Stomach (tissue), 9 donors: Measurements from ENCODE around the gene DNAJC3. TPM values are rescaled to one million over a fixed set of nuclear protein-coding genes. Genes with fewer than 3 reads are reported as not detected.

ENCODE experiments used
- DNase-seq, 2 donors: peaks; one replicate each; pipeline versions ENCODE4 v3.0.0 to v3.0.0-alpha.2; 2013 to 2019
- H3K27ac ChIP-seq, 5 donors: fragments of 200-600 bp in 4 of 5; sonication (generic) in 4 of 5; one replicate each; pipeline ENCODE4 v1.5.1; 2013 to 2019; ENCODE audit warnings: mild to moderate bottlenecking in 1 of 5, moderate library complexity in 1 of 5
- H3K27me3 ChIP-seq, 3 donors: fragments of 200-600 bp; sonication (generic); one replicate each; pipeline ENCODE4 v1.5.1; 2017 to 2019; ENCODE audit warnings: mixed run types in 1 of 3
- H3K36me3 ChIP-seq, 4 donors: fragments of 200-600 bp; sonication (generic); 1 replicate in 3 of 4; 2 replicates in 1 of 4; pipeline ENCODE4 v1.5.1; 2016 to 2019
- H3K4me1 ChIP-seq, 4 donors: fragments of 200-600 bp; sonication (generic); one replicate each; pipeline ENCODE4 v1.5.1; 2016 to 2019
- H3K4me3 ChIP-seq, 4 donors: fragments of 200-600 bp; sonication (generic) in 3 of 4; one replicate each; pipeline ENCODE4 v1.5.1; 2016 to 2019; ENCODE audit warnings: mild to moderate bottlenecking in 1 of 4
- H3K9me3 ChIP-seq, 4 donors: fragments of 200-600 bp; sonication (generic); one replicate each; pipeline ENCODE4 v1.5.1; 2016 to 2019
- EP300 ChIP-seq: sonication (generic); formaldehyde crosslinking; IDR thresholded peaks from one replicate; pipeline ENCODE4 v1.6.1; 2017; ENCODE audit warnings: antibody characterized with exemption
- POLR2A ChIP-seq, 4 donors: fragments of 450-650 bp; IDR thresholded peaks; one replicate each; pipeline ENCODE4 v1.6.1; 2016; ENCODE audit warnings: antibody characterized with exemption in 4 of 4, control low read depth in 2 of 4, mild to moderate bottlenecking in 1 of 4, moderate library complexity in 1 of 4
- POLR2AphosphoS5 ChIP-seq, 3 donors: sonication (generic); formaldehyde crosslinking; IDR thresholded peaks; one replicate each; pipeline ENCODE4 v1.6.1; 2016; ENCODE audit warnings: antibody characterized with exemption in 3 of 3
- WGBS, 5 donors: extraction: QIAGEN DNeasy Blood & Tissue Kit in 3 of 5; methylation state at CpG; one replicate each; pipeline versions ENCODE4 v1.1.5 to v1.1.7; 2013 to 2018; 5-methylcytosine and 5-hydroxymethylcytosine counted together
- intact Hi-C: fragments of 100-400 bp; cut with DNase I; formaldehyde crosslinking; loops from one replicate; pipeline ENCODE4 v1.15.1; 2023; ENCODE audit warnings: low total_unique reads
- polyA plus RNA-seq, 3 donors: library from polyadenylated mRNA; stranded (reverse); fragments of 200-250 nt; gene quantifications; one replicate each; pipeline ENCODE4 v1.2.3, GENCODE V29; 2013
- total RNA-seq, 5 donors: library from RNA; depleted of rRNA; stranded (reverse); fragments of >200 nt; gene quantifications; one replicate each; pipeline versions ENCODE4 v1.1.0 to v1.2.3, GENCODE V29; 2014 to 2016
- TF ChIP-seq, protein P1 (sequence below), 7 experiments: fragments of 450-650 bp in 4 of 7; fragments of 200-600 bp in 3 of 7; sonication (generic) in 3 of 7; IDR thresholded peaks; one replicate each; pipeline ENCODE4 v1.5.1; 2016 to 2019; ENCODE audit warnings: antibody characterized with exemption in 7 of 7, control low read depth in 2 of 7, mild to moderate bottlenecking in 1 of 7
- donor health status: healthy with polysubstance abuse.
- donor health status: Bipolar disorder and iron deficiency.
- donor health status: healthy.

Gene DNAJC3
- total and polyA plus RNA-seq, 8 donors, result 6.3 to 102 (median 11.9) TPM

DNA sequence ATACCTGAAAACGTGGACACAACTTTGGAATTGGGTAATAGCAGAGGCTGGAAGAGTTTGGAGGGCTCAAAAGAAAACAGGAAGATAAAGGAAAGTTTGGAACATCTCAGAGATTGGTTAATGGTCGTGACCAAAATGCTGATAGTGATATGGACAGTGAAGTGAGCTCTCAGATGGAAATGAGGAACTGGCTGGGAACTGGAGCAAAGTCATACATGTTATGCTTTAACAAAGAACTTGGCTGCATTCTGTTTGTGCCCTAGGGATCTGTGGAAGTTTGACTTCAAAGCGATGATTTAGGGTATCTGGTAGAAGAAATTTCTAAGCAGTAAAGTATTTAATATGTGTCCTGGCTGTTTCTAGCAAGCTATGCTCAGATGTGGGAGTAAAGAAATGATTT lies 136.2 kb downstream of the DNAJC3 start:
- WGBS, 5 donors, result 88 to 94% (median 91%) methylated on average over 3 of the region's 3 CpGs
- Histone ChIP-seq H3K9me3 (peaks cover 0 to 28% (median 21%) of the 10 kb centered on the region in 4 donors), H3K27ac (no peak overlapping the region), H3K27me3 (no peaks in the 10 kb centered on the region), H3K36me3 (peaks cover 0 to 53% (median 30%) of the 10 kb centered on the region in 4 donors), H3K4me3 (no peak overlapping the region), H3K4me1 (no peaks in the 10 kb centered on the region)
- intact Hi-C loops, result no loop called here
- no peak for DNase-seq
- TF ChIP-seq POLR2A (IDR thresholded peaks at IDR 0.05) (no peak), POLR2AphosphoS5 (IDR thresholded peaks at IDR 0.05) (no peak), EP300 (no peak)
- TF ChIP-seq, protein P1, sequence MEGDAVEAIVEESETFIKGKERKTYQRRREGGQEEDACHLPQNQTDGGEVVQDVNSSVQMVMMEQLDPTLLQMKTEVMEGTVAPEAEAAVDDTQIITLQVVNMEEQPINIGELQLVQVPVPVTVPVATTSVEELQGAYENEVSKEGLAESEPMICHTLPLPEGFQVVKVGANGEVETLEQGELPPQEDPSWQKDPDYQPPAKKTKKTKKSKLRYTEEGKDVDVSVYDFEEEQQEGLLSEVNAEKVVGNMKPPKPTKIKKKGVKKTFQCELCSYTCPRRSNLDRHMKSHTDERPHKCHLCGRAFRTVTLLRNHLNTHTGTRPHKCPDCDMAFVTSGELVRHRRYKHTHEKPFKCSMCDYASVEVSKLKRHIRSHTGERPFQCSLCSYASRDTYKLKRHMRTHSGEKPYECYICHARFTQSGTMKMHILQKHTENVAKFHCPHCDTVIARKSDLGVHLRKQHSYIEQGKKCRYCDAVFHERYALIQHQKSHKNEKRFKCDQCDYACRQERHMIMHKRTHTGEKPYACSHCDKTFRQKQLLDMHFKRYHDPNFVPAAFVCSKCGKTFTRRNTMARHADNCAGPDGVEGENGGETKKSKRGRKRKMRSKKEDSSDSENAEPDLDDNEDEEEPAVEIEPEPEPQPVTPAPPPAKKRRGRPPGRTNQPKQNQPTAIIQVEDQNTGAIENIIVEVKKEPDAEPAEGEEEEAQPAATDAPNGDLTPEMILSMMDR (IDR thresholded peaks at IDR 0.05), result no peak

DNA sequence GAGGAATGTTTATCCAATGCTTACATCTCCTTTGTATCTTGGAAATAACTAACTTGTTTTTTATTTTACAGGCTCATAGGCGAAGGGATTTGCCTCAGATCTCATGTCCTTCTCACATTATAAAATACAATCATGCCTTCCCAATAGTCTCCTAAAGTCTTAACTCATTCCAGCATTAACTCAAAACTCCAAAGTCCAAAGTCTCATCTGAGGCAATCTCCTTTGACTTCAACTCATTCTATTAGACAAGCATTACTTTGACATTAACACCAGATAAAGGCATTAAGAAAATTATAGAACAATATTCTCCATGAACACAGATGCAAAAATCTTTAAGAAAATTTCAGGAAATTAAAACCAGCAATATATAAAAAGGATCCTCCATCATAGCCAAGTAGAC lies 137.6 kb downstream of the DNAJC3 start:
- DNase-seq, result no peak
- 85 to 97% (median 95%) methylated on average over 1 of the region's 1 CpG for WGBS, 5 donors

DNA sequence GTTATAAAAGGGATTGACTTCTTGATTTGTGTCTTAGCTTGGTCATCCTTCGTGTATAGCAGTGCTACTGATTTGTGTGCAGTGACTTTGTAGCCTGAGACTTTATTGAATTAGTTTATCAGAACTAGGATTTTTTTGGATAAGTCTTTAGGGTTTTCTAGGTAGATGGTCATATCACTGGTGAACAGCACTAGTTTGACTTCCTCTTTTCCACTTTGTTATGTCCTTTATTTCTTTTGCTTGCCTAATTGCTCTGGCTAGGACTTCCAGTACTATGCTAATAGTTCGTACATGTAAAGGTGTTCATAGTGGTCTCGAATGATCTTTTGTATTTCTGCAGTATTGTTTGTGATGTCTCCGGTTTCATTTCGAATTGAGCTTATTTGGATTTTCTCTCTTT lies 145.4 kb downstream of the DNAJC3 start:
- Histone ChIP-seq H3K4me3 (no peak overlapping the region), H3K36me3 (peaks cover 0 to 19% (median 15%) of the 10 kb centered on the region in 4 donors), H3K9me3 (no peaks in the 10 kb centered on the region), H3K27me3 (no peaks in the 10 kb centered on the region), H3K4me1 (no peaks in the 10 kb centered on the region), H3K27ac (no peak overlapping the region)
- TF ChIP-seq, protein P1 (IDR thresholded peaks at IDR 0.05), result no peak
- no peak for TF ChIP-seq POLR2AphosphoS5 (IDR thresholded peaks at IDR 0.05)
- no peak for TF ChIP-seq POLR2A (IDR thresholded peaks at IDR 0.05)
- TF ChIP-seq EP300, result no peak
- 93 to 96% (median 94%) methylated on average over 5 of the region's 5 CpGs for WGBS, 5 donors
- intact Hi-C loops, result no loop called here
- no peak for DNase-seq

More for the DNA sequence above, 137.6 kb downstream of the DNAJC3 start:
- no peaks in the 10 kb centered on the region for H3K27me3 ChIP-seq
- no peaks in the 10 kb centered on the region for H3K4me1 ChIP-seq
- no peak overlapping the region for H3K4me3 ChIP-seq
- intact Hi-C loops, result no loop called here
- peaks cover 0 to 24% (median 17%) of the 10 kb centered on the region in 4 donors for H3K9me3 ChIP-seq
- H3K36me3 ChIP-seq, result peaks cover 0 to 48% (median 26%) of the 10 kb centered on the region in 4 donors
- TF ChIP-seq POLR2AphosphoS5 (IDR thresholded peaks at IDR 0.05) (no peak), EP300 (no peak), POLR2A (IDR thresholded peaks at IDR 0.05) (no peak)
- TF ChIP-seq, protein P1 (IDR thresholded peaks at IDR 0.05), result no peak
- H3K27ac ChIP-seq, result no peak overlapping the region

DNA sequence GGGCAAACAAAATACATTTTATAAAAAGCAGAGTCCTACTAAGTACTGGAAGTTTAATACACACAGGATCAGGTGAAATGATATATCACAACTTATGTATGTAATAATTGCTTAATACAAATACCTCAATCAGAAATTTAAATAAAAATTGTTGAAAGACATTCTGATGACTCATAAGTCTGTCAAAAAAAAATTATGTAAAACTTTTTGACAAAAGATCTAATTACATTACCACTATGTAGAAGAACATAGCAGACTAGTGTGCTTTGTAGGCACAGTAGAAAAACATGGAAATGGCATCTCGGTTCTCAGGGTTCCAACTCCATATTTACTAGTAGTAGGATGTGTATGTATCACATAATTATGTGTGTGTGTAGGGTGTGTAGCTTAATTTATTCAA lies 156.2 kb downstream of the DNAJC3 start:
- Histone ChIP-seq H3K4me3 (no peak overlapping the region), H3K36me3 (peaks cover 0 to 25% (median 4%) of the 10 kb centered on the region in 4 donors), H3K27me3 (no peaks in the 10 kb centered on the region), H3K9me3 (peaks cover 0 to 10% (median 2%) of the 10 kb centered on the region in 4 donors), H3K27ac (no peak overlapping the region), H3K4me1 (peaks cover 0 to 11% (median 6%) of the 10 kb centered on the region in 4 donors)
- intact Hi-C loops, result loop anchor here (10.0 kb wide), 1 partner anchor 298 kb away; no protein-coding TSS in a partner anchor
- TF ChIP-seq POLR2AphosphoS5 (IDR thresholded peaks at IDR 0.05), result no peak
- TF ChIP-seq, protein P1 (IDR thresholded peaks at IDR 0.05), result no peak
- no peak for TF ChIP-seq EP300
- TF ChIP-seq POLR2A (IDR thresholded peaks at IDR 0.05), result no peak
- 81 to 91% (median 87%) methylated on average over 1 of the region's 1 CpG for WGBS, 5 donors
- DNase-seq, result no peak
